K562 (cell line): ENCODE results near the gene IZUMO4. TPM values are rescaled to one million over a fixed set of nuclear protein-coding genes. Genes with fewer than 3 reads are reported as not detected.

ENCODE experiments used
- ARID3A ChIP-seq: IDR thresholded peaks from 2 replicates; pipeline ENCODE4 v1.6.1; 2012; ENCODE audit warnings: low read depth, low read length, improper control_type of control experiment, borderline replicate concordance
- BRF1 ChIP-seq: IDR thresholded peaks from 3 replicates; pipeline ENCODE4 v1.6.1; 2011; ENCODE audit warnings: borderline replicate concordance, mild to moderate bottlenecking; ENCODE audit not compliant: insufficient read length; ENCODE audit errors: extremely low read depth
- EHMT2 ChIP-seq: fragments of 450-650 bp; IDR thresholded peaks from 2 replicates; pipeline ENCODE4 v1.6.1; 2018; ENCODE audit warnings: antibody characterized with exemption
- GATAD2A ChIP-seq: fragments of 450-650 bp; IDR thresholded peaks from 2 replicates; pipeline ENCODE4 v1.6.1; 2017
- GTF2F1 ChIP-seq: IDR thresholded peaks from 2 replicates; pipeline ENCODE4 v1.6.1; 2011; ENCODE audit warnings: low read depth, low read length, improper control_type of control experiment
- HCFC1 ChIP-seq: IDR thresholded peaks from 2 replicates; pipeline ENCODE4 v1.6.1; 2012; ENCODE audit warnings: low read depth, low read length, improper control_type of control experiment
- HNRNPK ChIP-seq: fragments of 200-400 bp; formaldehyde crosslinking; IDR thresholded peaks from one replicate; pipeline ENCODE4 v1.6.1; 2018; ENCODE audit warnings: mild to moderate bottlenecking, low read depth, low read length; ENCODE audit not compliant: poor library complexity, severe bottlenecking
- MAFG ChIP-seq: fragments of 450-650 bp; conservative IDR thresholded peaks from 2 replicates; pipeline ENCODE4 v1.6.1; 2016; ENCODE audit warnings: missing genetic modification characterization, missing compliant biosample characterization
- RFX5 ChIP-seq: IDR thresholded peaks from 2 replicates; pipeline ENCODE4 v1.6.1; 2011; ENCODE audit warnings: low read depth, mild to moderate bottlenecking, improper control_type of control experiment, low read length
- SAFB ChIP-seq: fragments of 200-400 bp; formaldehyde crosslinking; IDR thresholded peaks from 2 replicates; pipeline ENCODE4 v1.6.1; 2017; ENCODE audit warnings: low read depth, low read length, borderline replicate concordance
- SAP30 ChIP-seq: fragments of 200-600 bp; sonication (generic); IDR thresholded peaks from 2 replicates; pipeline ENCODE4 v1.6.1; 2012; ENCODE audit warnings: borderline replicate concordance, low read depth, mild to moderate bottlenecking, moderate library complexity, low read length, control low read depth, inconsistent platforms; ENCODE audit not compliant: insufficient read depth, poor library complexity, severe bottlenecking
- SLC30A9 ChIP-seq: fragments of 250-450 bp; sonication (Bioruptor Pico); IDR thresholded peaks from 2 replicates; pipeline ENCODE4 v1.8.0; 2022; ENCODE audit warnings: mild to moderate bottlenecking, moderate library complexity
- TRIM24 ChIP-seq, 2 experiments: fragments of 450-650 bp; IDR thresholded peaks; 2 replicates each; pipeline ENCODE4 v1.6.1; 2016
- ZBED1 ChIP-seq: IDR thresholded peaks from 2 replicates; pipeline ENCODE4 v1.6.1; 2014
- ZBTB17 ChIP-seq: fragments of 450-650 bp; formaldehyde crosslinking; IDR thresholded peaks from 2 replicates; pipeline ENCODE4 v1.4.0; 2020; ENCODE audit warnings: mild to moderate bottlenecking
- ZNF512 ChIP-seq: IDR thresholded peaks from 2 replicates; pipeline ENCODE4 v1.6.1; 2016; ENCODE audit warnings: missing genetic modification characterization, missing compliant biosample characterization
- ZNF639 ChIP-seq, 2 experiments: fragments of 200-800 bp in 1 of 2; sonication (Bioruptor generic) in 1 of 2; sonication (generic) in 1 of 2; formaldehyde crosslinking in 1 of 2; IDR thresholded peaks in 1 of 2; conservative IDR thresholded peaks in 1 of 2; 2 replicates each; pipeline versions ENCODE4 v1.5.0 to v1.6.1; 2016 to 2020; ENCODE audit warnings: missing compliant biosample characterization in 1 of 2, missing genetic modification characterization in 1 of 2, missing genetic modification reagents in 1 of 2
- ZNF785 ChIP-seq: fragments of 250-450 bp; sonication (Bioruptor Pico); IDR thresholded peaks from 2 replicates; pipeline ENCODE4 v1.4.0; 2020; ENCODE audit warnings: mild to moderate bottlenecking
- polyA plus RNA-seq, 8 experiments: library from polyadenylated mRNA; depleted of rRNA in 4 of 8; stranded (reverse) in 5 of 8; unstranded in 3 of 8; fragments of >200 nt; fragmentation: Nextera tagmentation in 2 of 8; fragmentation: Illumina TruSeq in 1 of 8; extraction: Ambion mirVana in 2 of 8; extraction: Trizol in 1 of 8; gene quantifications; 2 replicates each; pipeline versions ENCODE4 v1.2.1 to v1.2.3, GENCODE V29; 2011 to 2014; ENCODE audit warnings: inconsistent platforms in 1 of 8, missing spikeins in 1 of 8
- total RNA-seq, 7 experiments: library from RNA; depleted of rRNA in 6 of 7; stranded (reverse); fragments of >200 nt in 6 of 7; fragmentation: Illumina TruSeq in 2 of 7; extraction: Trizol in 2 of 7; gene quantifications; 2 replicates each; pipeline versions ENCODE4 v1.2.1 to v1.2.3, GENCODE V29; 2011 to 2021; ENCODE audit warnings: low replicate concordance in 1 of 7

Gene IZUMO4
- total and polyA plus RNA-seq, 9 of the 15 experiments (the other 6 are each of a cell fraction or from before 2014, with no cell fraction given) = 0.07 to 3.9 (median 1.2) TPM

GRCh38 chr19:2057484-2058469, 38.9 kb upstream of the IZUMO4 start (continued):
- TF ChIP-seq SAFB (no peak), GATAD2A (no peak), EHMT2 (no peak), BRF1 (no peak), MAFG (no peak), ZBED1 (no peak), HNRNPK (no peak), ZBTB17 (CRISPR knock-in tag) (no peak), RFX5 (no peak), ZNF639 (CRISPR knock-in tag; conservative IDR thresholded peaks at IDR 0.05 in 1 of 2, IDR thresholded peaks at IDR 0.05 in 1 of 2) (no peak), ZNF785 (CRISPR knock-in tag) (no peak), GTF2F1 (no peak), HCFC1 (no peak), ARID3A (no peak), ZNF512 (no peak), SAP30 (no peak), SLC30A9 (no peak), TRIM24 (IDR thresholded peaks at IDR 0.05) (no peak)
